Colonic mucosa (tissue), 4 donors: Measurements from ENCODE around the gene GPRC5D. TPM values are rescaled to one million over a fixed set of nuclear protein-coding genes. Genes with fewer than 3 reads are reported as not detected.

ENCODE experiments used
- DNase-seq: peaks from one replicate; pipeline ENCODE4 v3.0.0-alpha.2; 2020
- H3K27ac ChIP-seq: fragments of 200-600 bp; one replicate; pipeline ENCODE4 v1.8.0; 2021
- H3K27me3 ChIP-seq: fragments of 200-600 bp; one replicate; pipeline ENCODE4 v1.8.0; 2021
- H3K36me3 ChIP-seq: fragments of 200-600 bp; one replicate; pipeline ENCODE4 v1.8.0; 2021
- H3K4me1 ChIP-seq: fragments of 200-600 bp; one replicate; pipeline ENCODE4 v1.8.0; 2021; ENCODE audit warnings: mild to moderate bottlenecking
- H3K4me3 ChIP-seq: fragments of 200-600 bp; one replicate; pipeline ENCODE4 v1.8.0; 2021
- H3K9ac ChIP-seq, 2 donors: one replicate each; pipeline ENCODE4 v1.7.0; 2013; ENCODE audit warnings: control low read depth in 2 of 2, low read depth in 2 of 2, low read length in 2 of 2
- H3K9me3 ChIP-seq: fragments of 200-600 bp; one replicate; pipeline ENCODE4 v1.8.0; 2021
- CTCF ChIP-seq: fragments of 200-600 bp; IDR thresholded peaks from one replicate; pipeline ENCODE4 v1.8.0; 2022; ENCODE audit warnings: antibody characterized with exemption, mild to moderate bottlenecking
- intact Hi-C: fragments of 100-400 bp; cut with DNase I; formaldehyde crosslinking; loops from one replicate; pipeline ENCODE4 v1.14.1; 2022
- total RNA-seq, 2 donors: library from RNA; stranded (reverse); fragmentation: NEBNext Ultra II Directional in 1 of 2; extraction: Animal tissue kit (Norgen Biotek cat#: 25700) in 1 of 2; gene quantifications; one replicate each; pipeline ENCODE4 v1.2.1, GENCODE V29; 2021
- donor health status: healthy.
- donor health status: DM: no; HTN: no; CAD: no.
- donor health status: DM: no; HTN: no; CAD: no.

Gene GPRC5D
- total RNA-seq, 2 donors from 2014 or later, result 0.27 TPM; not detected in 1

GRCh38 chr12:12946686-12947355 lies 5.1 kb downstream of the GPRC5D start:
- H3K4me3 ChIP-seq, result no peak overlapping the region
- no peak overlapping the region for H3K27ac ChIP-seq
- no peaks in the 10 kb centered on the region for H3K27me3 ChIP-seq
- no peaks in the 10 kb centered on the region for H3K36me3 ChIP-seq
- no peak overlapping the region for H3K9ac ChIP-seq
- no peaks in the 10 kb centered on the region for H3K4me1 ChIP-seq
- intact Hi-C loops, result no loop called here
- no peak for DNase-seq
- H3K9me3 ChIP-seq, result no peaks in the 10 kb centered on the region
- TF ChIP-seq CTCF, result no peak

GRCh38 chr12:12945591-12945990 lies 6.4 kb downstream of the GPRC5D start:
- Histone ChIP-seq H3K9me3 (no peaks in the 10 kb centered on the region), H3K27ac (no peak overlapping the region), H3K4me1 (no peaks in the 10 kb centered on the region), H3K9ac (no peak overlapping the region), H3K36me3 (no peaks in the 10 kb centered on the region), H3K4me3 (no peak overlapping the region), H3K27me3 (no peaks in the 10 kb centered on the region)
- DNase-seq, result no peak
- intact Hi-C loops, result no loop called here
- no peak for TF ChIP-seq CTCF

GRCh38 chr12:12943586-12944260 lies 8.2 kb downstream of the GPRC5D start:
- no peaks in the 10 kb centered on the region for H3K9me3 ChIP-seq
- H3K4me3 ChIP-seq, result no peak overlapping the region
- H3K36me3 ChIP-seq, result no peaks in the 10 kb centered on the region
- no peak for DNase-seq
- H3K9ac ChIP-seq, result no peak overlapping the region
- no peak overlapping the region for H3K27ac ChIP-seq
- no peaks in the 10 kb centered on the region for H3K4me1 ChIP-seq
- TF ChIP-seq CTCF, result no peak
- intact Hi-C loops, result no loop called here
- H3K27me3 ChIP-seq, result no peaks in the 10 kb centered on the region

- no peaks in the 10 kb centered on the region for H3K9me3 ChIP-seq
- no peak overlapping the region for H3K4me3 ChIP-seq
- H3K27me3 ChIP-seq, result no peaks in the 10 kb centered on the region
- no peaks in the 10 kb centered on the region for H3K4me1 ChIP-seq
- TF ChIP-seq CTCF, result no peak
- H3K9ac ChIP-seq, result no peak overlapping the region
- H3K36me3 ChIP-seq, result no peaks in the 10 kb centered on the region
- intact Hi-C loops, result no loop called here
- no peak overlapping the region for H3K27ac ChIP-seq
- no peak for DNase-seq
Measured at GRCh38 chr12:12941450-12942350, 10.3 kb downstream of the GPRC5D start.

GRCh38 chr12:12939888-12940287 lies 12.1 kb downstream of the GPRC5D start:
- intact Hi-C loops, result no loop called here
- Histone ChIP-seq H3K4me3 (no peak overlapping the region), H3K9ac (no peak overlapping the region), H3K36me3 (no peaks in the 10 kb centered on the region), H3K9me3 (no peaks in the 10 kb centered on the region), H3K4me1 (no peaks in the 10 kb centered on the region), H3K27me3 (no peaks in the 10 kb centered on the region), H3K27ac (no peak overlapping the region)
- DNase-seq, result no peak
- TF ChIP-seq CTCF, result no peak
